GM23338 (cell line): ENCODE measurements around the gene CHMP1B. TPM values are rescaled to one million over a fixed set of nuclear protein-coding genes. Genes with fewer than 3 reads are reported as not detected.

Source experiments
- ATAC-seq: fragments of 200-7000 bp; cut with Tn5 transposase; 3 replicates; pipeline ENCODE4 v1.9.1; 2020
- DNase-seq: peaks from one replicate; pipeline ENCODE4 v3.0.0-alpha.2; 2015; ENCODE audit warnings: low spot score
- H2AFZ ChIP-seq: fragments of 200-600 bp; sonication (generic); 2 replicates; pipeline ENCODE4 v1.8.0; 2016; ENCODE audit warnings: antibody characterized with exemption, mild to moderate bottlenecking, moderate library complexity
- H3F3A ChIP-seq: fragments of 200-600 bp; sonication (generic); replicated peaks from 2 replicates; pipeline ENCODE4 v1.8.0; 2017; ENCODE audit warnings: antibody characterized with exemption, mixed run types, low read depth
- H3K27ac ChIP-seq: fragments of 200-600 bp; sonication (generic); 2 replicates; pipeline ENCODE4 v1.6.1; 2016; ENCODE audit warnings: low read depth
- H3K27me3 ChIP-seq: fragments of 200-600 bp; sonication (generic); 2 replicates; pipeline ENCODE4 v1.8.0; 2016; ENCODE audit warnings: mild to moderate bottlenecking, mixed run types, moderate library complexity; ENCODE audit not compliant: insufficient read depth
- H3K36me3 ChIP-seq: fragments of 200-600 bp; sonication (generic); 2 replicates; pipeline ENCODE4 v1.8.0; 2016; ENCODE audit warnings: mild to moderate bottlenecking; ENCODE audit not compliant: insufficient read depth
- H3K4me1 ChIP-seq: fragments of 200-600 bp; sonication (generic); 2 replicates; pipeline ENCODE4 v1.8.0; 2016; ENCODE audit warnings: mild to moderate bottlenecking, moderate library complexity; ENCODE audit not compliant: insufficient read depth
- H3K4me2 ChIP-seq: fragments of 200-600 bp; sonication (generic); 2 replicates; pipeline ENCODE4 v1.7.1; 2017; ENCODE audit warnings: mixed run types
- H3K4me3 ChIP-seq: fragments of 200-600 bp; sonication (generic); 2 replicates; pipeline ENCODE4 v1.6.1; 2016; ENCODE audit warnings: mixed run types
- H3K79me2 ChIP-seq: fragments of 200-600 bp; sonication (generic); replicated peaks from 2 replicates; pipeline ENCODE4 v1.8.0; 2017; ENCODE audit warnings: mild to moderate bottlenecking; ENCODE audit not compliant: insufficient read depth
- H3K9me2 ChIP-seq: fragments of 200-600 bp; sonication (generic); 2 replicates; pipeline ENCODE4 v1.8.0; 2017; ENCODE audit not compliant: insufficient read depth
- H4K20me1 ChIP-seq: fragments of 200-600 bp; sonication (generic); replicated peaks from 2 replicates; pipeline ENCODE4 v1.8.0; 2017; ENCODE audit warnings: mild to moderate bottlenecking; ENCODE audit not compliant: insufficient read depth
- H3K27ac Mint-ChIP-seq: 2 replicates; pipeline ENCODE4 v1.8.0; 2020; ENCODE audit warnings: inconsistent platforms, mild to moderate bottlenecking, moderate library complexity, mixed read lengths
- H3K27me3 Mint-ChIP-seq: 3 replicates; pipeline ENCODE4 v1.8.0; 2022; ENCODE audit warnings: low read depth, mild to moderate bottlenecking, moderate library complexity, mixed read lengths, inconsistent platforms; ENCODE audit not compliant: insufficient read depth, poor library complexity
- H3K36me3 Mint-ChIP-seq: 3 replicates; pipeline ENCODE4 v1.8.0; 2021; ENCODE audit warnings: low read depth, mild to moderate bottlenecking, inconsistent platforms, moderate library complexity, mixed read lengths
- H3K4me1 Mint-ChIP-seq: 3 replicates; pipeline ENCODE4 v1.8.0; 2020; ENCODE audit warnings: mild to moderate bottlenecking, inconsistent platforms, mixed read lengths
- H3K4me3 Mint-ChIP-seq: 3 replicates; pipeline ENCODE4 v1.8.0; 2021; ENCODE audit warnings: moderate library complexity, mild to moderate bottlenecking, inconsistent platforms, mixed read lengths
- H3K9me3 Mint-ChIP-seq: 3 replicates; pipeline ENCODE4 v1.8.0; 2020; ENCODE audit warnings: moderate library complexity, mild to moderate bottlenecking, inconsistent platforms, mixed read lengths
- CREB1 ChIP-seq: fragments of 250-450 bp; sonication (Bioruptor Pico); IDR thresholded peaks from 2 replicates; pipeline ENCODE4 v1.5.0; 2020; ENCODE audit warnings: low read depth, mild to moderate bottlenecking, moderate library complexity
- CTCF ChIP-seq, 2 experiments: fragments of 200-600 bp in 1 of 2; sonication (generic) in 1 of 2; conservative IDR thresholded peaks; 2 replicates each; pipeline versions ENCODE4 v1.5.1 to v1.6.1; 2016 to 2017; ENCODE audit warnings: antibody characterized with exemption in 2 of 2, low read depth in 2 of 2, mild to moderate bottlenecking in 2 of 2, moderate library complexity in 1 of 2
- ETS1 ChIP-seq: IDR thresholded peaks from 2 replicates; pipeline ENCODE4 v1.6.1; 2016; ENCODE audit warnings: antibody characterized with exemption
- EZH2 ChIP-seq: fragments of 200-600 bp; sonication (generic); IDR thresholded peaks from one replicate; pipeline ENCODE4 v1.8.0; 2017; ENCODE audit warnings: antibody characterized with exemption, mild to moderate bottlenecking, low read depth; ENCODE audit not compliant: unreplicated experiment
- EZH2phosphoT487 ChIP-seq: fragments of 200-600 bp; sonication (generic); IDR thresholded peaks from one replicate; pipeline ENCODE4 v1.8.1; 2018; ENCODE audit warnings: antibody characterized with exemption; ENCODE audit not compliant: unreplicated experiment
- JUNB ChIP-seq: IDR thresholded peaks from one replicate; pipeline ENCODE4 v1.6.1; 2016; ENCODE audit warnings: antibody characterized with exemption; ENCODE audit not compliant: unreplicated experiment
- NANOG ChIP-seq: IDR thresholded peaks from 2 replicates; pipeline ENCODE4 v1.6.1; 2016; ENCODE audit warnings: antibody characterized with exemption, borderline replicate concordance
- POLR2AphosphoS5 ChIP-seq: IDR thresholded peaks from 2 replicates; pipeline ENCODE4 v1.6.1; 2016; ENCODE audit warnings: antibody characterized with exemption, low read depth
- REST ChIP-seq: IDR thresholded peaks from one replicate; pipeline ENCODE4 v1.6.1; 2018; ENCODE audit warnings: antibody characterized with exemption; ENCODE audit not compliant: unreplicated experiment
- STAT1 ChIP-seq: IDR thresholded peaks from one replicate; pipeline ENCODE4 v1.6.1; 2016; ENCODE audit warnings: antibody characterized with exemption; ENCODE audit not compliant: unreplicated experiment
- ZNF114 ChIP-seq: fragments of 250-450 bp; sonication (Bioruptor Pico); IDR thresholded peaks from 2 replicates; pipeline ENCODE4 v1.5.0; 2020; ENCODE audit warnings: mild to moderate bottlenecking, moderate library complexity
- ZNF331 ChIP-seq: fragments of 250-450 bp; sonication (Bioruptor Pico); IDR thresholded peaks from 2 replicates; pipeline ENCODE4 v1.5.0; 2020; ENCODE audit warnings: low read depth, mild to moderate bottlenecking, moderate library complexity
- polyA plus RNA-seq: library from polyadenylated mRNA; unstranded; fragments of >200 nt; fragmentation: Nextera tagmentation; extraction: Ambion mirVana; gene quantifications from 2 replicates; pipeline ENCODE4 v1.2.1, GENCODE V29; 2016
- total RNA-seq: library from RNA; depleted of rRNA; stranded (reverse); fragments of >200 nt; shearing (Covaris generic); gene quantifications from 2 replicates; pipeline ENCODE4 v1.2.3, GENCODE V29; 2014

The CHMP1B gene
- total and polyA plus RNA-seq, 2 experiments from 2014 or later, result 41.8 to 52.1 TPM

- H3K36me3 Mint-ChIP-seq, result no peaks in the 10 kb centered on the region
- no peaks in the 10 kb centered on the region; the same call in 1 of the 2 replicates for H3F3A ChIP-seq
- ATAC-seq, result no peak
- H3K79me2 ChIP-seq, result no peaks in the 10 kb centered on the region
- H3K36me3 ChIP-seq, result no peaks in the 10 kb centered on the region
- no peaks in the 10 kb centered on the region for H4K20me1 ChIP-seq
- H3K9me3 Mint-ChIP-seq, result no peaks in the 10 kb centered on the region
- H3K4me1 ChIP-seq, result peaks cover 18% of the 10 kb centered on the region; the same call in 1 of the 2 replicates
- H3K4me1 Mint-ChIP-seq, result peaks cover 21% of the 10 kb centered on the region
- no peak overlapping the region for H3K27ac ChIP-seq
- no peaks in the 10 kb centered on the region for H3K9me2 ChIP-seq
- H2AFZ ChIP-seq, result no peak overlapping the region
- H3K27ac Mint-ChIP-seq, result no peak overlapping the region
- H3K4me2 ChIP-seq, result no peak overlapping the region
- TF ChIP-seq CTCF (conservative IDR thresholded peaks at IDR 0.05; ENCODE audit: low read depth in 2 of 2), result no peak
- no peak for TF ChIP-seq STAT1
- TF ChIP-seq EZH2phosphoT487, result no peak
- TF ChIP-seq CREB1 (CRISPR knock-in tag), result no peak
- TF ChIP-seq ZNF331 (CRISPR knock-in tag), result no peak
- no peak for TF ChIP-seq REST
- TF ChIP-seq ZNF114, result no peak
- no peak for TF ChIP-seq NANOG
- H3K27me3 ChIP-seq, result no peaks in the 10 kb centered on the region
- no peak overlapping the region for H3K4me3 Mint-ChIP-seq
- no peak overlapping the region for H3K4me3 ChIP-seq
- no peaks in the 10 kb centered on the region for H3K27me3 Mint-ChIP-seq
- DNase-seq, result no peak
These were observed 31.3 kb upstream of the CHMP1B start for GRCh38 chr18:11819938-11820337.

- no peaks in the 10 kb centered on the region for H4K20me1 ChIP-seq
- H3K4me1 ChIP-seq, result peaks cover 18% of the 10 kb centered on the region; the same call in 1 of the 2 replicates
- no peaks in the 10 kb centered on the region; the same call in 1 of the 2 replicates for H3F3A ChIP-seq
- no peaks in the 10 kb centered on the region for H3K27me3 ChIP-seq
- Mint-ChIP-seq H3K4me3 (no peak overlapping the region), H3K4me1 (peaks cover 21% of the 10 kb centered on the region), H3K27me3 (no peaks in the 10 kb centered on the region), H3K9me3 (no peaks in the 10 kb centered on the region), H3K36me3 (no peaks in the 10 kb centered on the region), H3K27ac (no peak overlapping the region)
- no peaks in the 10 kb centered on the region for H3K36me3 ChIP-seq
- H3K27ac ChIP-seq, result no peak overlapping the region
- H3K9me2 ChIP-seq, result no peaks in the 10 kb centered on the region
- DNase-seq, result no peak
- ATAC-seq, result no peak
- H3K4me3 ChIP-seq, result no peak overlapping the region
- no peak overlapping the region for H2AFZ ChIP-seq
- H3K4me2 ChIP-seq, result no peak overlapping the region
- H3K79me2 ChIP-seq, result no peaks in the 10 kb centered on the region
- TF ChIP-seq POLR2AphosphoS5, result no peak
- TF ChIP-seq STAT1, result no peak
- TF ChIP-seq CTCF (conservative IDR thresholded peaks at IDR 0.05; ENCODE audit: low read depth in 2 of 2), result no peak
- no peak for TF ChIP-seq EZH2
- no peak for TF ChIP-seq JUNB
- no peak for TF ChIP-seq EZH2phosphoT487
- TF ChIP-seq REST, result no peak
- no peak for TF ChIP-seq ZNF114
- no peak for TF ChIP-seq ETS1
- no peak for TF ChIP-seq CREB1 (CRISPR knock-in tag)
These were observed 30.5 kb upstream of the CHMP1B start for GRCh38 chr18:11820697-11821096.
